GM23338 (cell line): Measurements from ENCODE around the gene NPDC1. TPM values are rescaled to one million over a fixed set of nuclear protein-coding genes. Genes with fewer than 3 reads are reported as not detected.

Source experiments
- ATAC-seq: fragments of 200-7000 bp; cut with Tn5 transposase; 3 replicates; pipeline ENCODE4 v1.9.1; 2020
- DNase-seq: peaks from one replicate; pipeline ENCODE4 v3.0.0-alpha.2; 2015; ENCODE audit warnings: low spot score
- H2AFZ ChIP-seq: fragments of 200-600 bp; sonication (generic); 2 replicates; pipeline ENCODE4 v1.8.0; 2016; ENCODE audit warnings: antibody characterized with exemption, mild to moderate bottlenecking, moderate library complexity
- H3F3A ChIP-seq: fragments of 200-600 bp; sonication (generic); replicated peaks from 2 replicates; pipeline ENCODE4 v1.8.0; 2017; ENCODE audit warnings: antibody characterized with exemption, mixed run types, low read depth
- H3K27ac ChIP-seq: fragments of 200-600 bp; sonication (generic); 2 replicates; pipeline ENCODE4 v1.6.1; 2016; ENCODE audit warnings: low read depth
- H3K27me3 ChIP-seq: fragments of 200-600 bp; sonication (generic); 2 replicates; pipeline ENCODE4 v1.8.0; 2016; ENCODE audit warnings: mild to moderate bottlenecking, mixed run types, moderate library complexity; ENCODE audit not compliant: insufficient read depth
- H3K36me3 ChIP-seq: fragments of 200-600 bp; sonication (generic); 2 replicates; pipeline ENCODE4 v1.8.0; 2016; ENCODE audit warnings: mild to moderate bottlenecking; ENCODE audit not compliant: insufficient read depth
- H3K4me1 ChIP-seq: fragments of 200-600 bp; sonication (generic); 2 replicates; pipeline ENCODE4 v1.8.0; 2016; ENCODE audit warnings: mild to moderate bottlenecking, moderate library complexity; ENCODE audit not compliant: insufficient read depth
- H3K4me2 ChIP-seq: fragments of 200-600 bp; sonication (generic); 2 replicates; pipeline ENCODE4 v1.7.1; 2017; ENCODE audit warnings: mixed run types
- H3K4me3 ChIP-seq: fragments of 200-600 bp; sonication (generic); 2 replicates; pipeline ENCODE4 v1.6.1; 2016; ENCODE audit warnings: mixed run types
- H3K79me2 ChIP-seq: fragments of 200-600 bp; sonication (generic); replicated peaks from 2 replicates; pipeline ENCODE4 v1.8.0; 2017; ENCODE audit warnings: mild to moderate bottlenecking; ENCODE audit not compliant: insufficient read depth
- H3K9me2 ChIP-seq: fragments of 200-600 bp; sonication (generic); 2 replicates; pipeline ENCODE4 v1.8.0; 2017; ENCODE audit not compliant: insufficient read depth
- H4K20me1 ChIP-seq: fragments of 200-600 bp; sonication (generic); replicated peaks from 2 replicates; pipeline ENCODE4 v1.8.0; 2017; ENCODE audit warnings: mild to moderate bottlenecking; ENCODE audit not compliant: insufficient read depth
- H3K27ac Mint-ChIP-seq: 2 replicates; pipeline ENCODE4 v1.8.0; 2020; ENCODE audit warnings: inconsistent platforms, mild to moderate bottlenecking, moderate library complexity, mixed read lengths
- H3K27me3 Mint-ChIP-seq: 3 replicates; pipeline ENCODE4 v1.8.0; 2022; ENCODE audit warnings: low read depth, mild to moderate bottlenecking, moderate library complexity, mixed read lengths, inconsistent platforms; ENCODE audit not compliant: insufficient read depth, poor library complexity
- H3K36me3 Mint-ChIP-seq: 3 replicates; pipeline ENCODE4 v1.8.0; 2021; ENCODE audit warnings: low read depth, mild to moderate bottlenecking, inconsistent platforms, moderate library complexity, mixed read lengths
- H3K4me1 Mint-ChIP-seq: 3 replicates; pipeline ENCODE4 v1.8.0; 2020; ENCODE audit warnings: mild to moderate bottlenecking, inconsistent platforms, mixed read lengths
- H3K4me3 Mint-ChIP-seq: 3 replicates; pipeline ENCODE4 v1.8.0; 2021; ENCODE audit warnings: moderate library complexity, mild to moderate bottlenecking, inconsistent platforms, mixed read lengths
- H3K9me3 Mint-ChIP-seq: 3 replicates; pipeline ENCODE4 v1.8.0; 2020; ENCODE audit warnings: moderate library complexity, mild to moderate bottlenecking, inconsistent platforms, mixed read lengths
- CREB1 ChIP-seq: fragments of 250-450 bp; sonication (Bioruptor Pico); IDR thresholded peaks from 2 replicates; pipeline ENCODE4 v1.5.0; 2020; ENCODE audit warnings: low read depth, mild to moderate bottlenecking, moderate library complexity
- EZH2 ChIP-seq: fragments of 200-600 bp; sonication (generic); IDR thresholded peaks from one replicate; pipeline ENCODE4 v1.8.0; 2017; ENCODE audit warnings: antibody characterized with exemption, mild to moderate bottlenecking, low read depth; ENCODE audit not compliant: unreplicated experiment
- EZH2phosphoT487 ChIP-seq: fragments of 200-600 bp; sonication (generic); IDR thresholded peaks from one replicate; pipeline ENCODE4 v1.8.1; 2018; ENCODE audit warnings: antibody characterized with exemption; ENCODE audit not compliant: unreplicated experiment
- JUNB ChIP-seq: IDR thresholded peaks from one replicate; pipeline ENCODE4 v1.6.1; 2016; ENCODE audit warnings: antibody characterized with exemption; ENCODE audit not compliant: unreplicated experiment
- NANOG ChIP-seq: IDR thresholded peaks from 2 replicates; pipeline ENCODE4 v1.6.1; 2016; ENCODE audit warnings: antibody characterized with exemption, borderline replicate concordance
- POLR2AphosphoS5 ChIP-seq: IDR thresholded peaks from 2 replicates; pipeline ENCODE4 v1.6.1; 2016; ENCODE audit warnings: antibody characterized with exemption, low read depth
- STAT1 ChIP-seq: IDR thresholded peaks from one replicate; pipeline ENCODE4 v1.6.1; 2016; ENCODE audit warnings: antibody characterized with exemption; ENCODE audit not compliant: unreplicated experiment
- ZNF114 ChIP-seq: fragments of 250-450 bp; sonication (Bioruptor Pico); IDR thresholded peaks from 2 replicates; pipeline ENCODE4 v1.5.0; 2020; ENCODE audit warnings: mild to moderate bottlenecking, moderate library complexity
- ZNF331 ChIP-seq: fragments of 250-450 bp; sonication (Bioruptor Pico); IDR thresholded peaks from 2 replicates; pipeline ENCODE4 v1.5.0; 2020; ENCODE audit warnings: low read depth, mild to moderate bottlenecking, moderate library complexity
- polyA plus RNA-seq: library from polyadenylated mRNA; unstranded; fragments of >200 nt; fragmentation: Nextera tagmentation; extraction: Ambion mirVana; gene quantifications from 2 replicates; pipeline ENCODE4 v1.2.1, GENCODE V29; 2016
- total RNA-seq: library from RNA; depleted of rRNA; stranded (reverse); fragments of >200 nt; shearing (Covaris generic); gene quantifications from 2 replicates; pipeline ENCODE4 v1.2.3, GENCODE V29; 2014
- TF ChIP-seq, protein P1 (sequence below): IDR thresholded peaks from 2 replicates; pipeline ENCODE4 v1.6.1; 2016; ENCODE audit warnings: antibody characterized with exemption
- TF ChIP-seq, protein P2 (sequence below): fragments of 250-450 bp; sonication (Bioruptor Pico); IDR thresholded peaks from 2 replicates; pipeline ENCODE4 v1.5.0; 2020; ENCODE audit warnings: mild to moderate bottlenecking, moderate library complexity
- TF ChIP-seq, protein P3 (sequence below), 2 experiments: fragments of 200-600 bp in 1 of 2; sonication (generic) in 1 of 2; conservative IDR thresholded peaks; 2 replicates each; pipeline versions ENCODE4 v1.5.1 to v1.6.1; 2016 to 2017; ENCODE audit warnings: antibody characterized with exemption in 2 of 2, low read depth in 2 of 2, mild to moderate bottlenecking in 2 of 2, moderate library complexity in 1 of 2
- TF ChIP-seq, protein P4 (sequence below): IDR thresholded peaks from one replicate; pipeline ENCODE4 v1.6.1; 2018; ENCODE audit warnings: antibody characterized with exemption; ENCODE audit not compliant: unreplicated experiment

Gene NPDC1
- total and polyA plus RNA-seq, 2 experiments from 2014 or later, result 34.3 to 35.5 TPM

DNA sequence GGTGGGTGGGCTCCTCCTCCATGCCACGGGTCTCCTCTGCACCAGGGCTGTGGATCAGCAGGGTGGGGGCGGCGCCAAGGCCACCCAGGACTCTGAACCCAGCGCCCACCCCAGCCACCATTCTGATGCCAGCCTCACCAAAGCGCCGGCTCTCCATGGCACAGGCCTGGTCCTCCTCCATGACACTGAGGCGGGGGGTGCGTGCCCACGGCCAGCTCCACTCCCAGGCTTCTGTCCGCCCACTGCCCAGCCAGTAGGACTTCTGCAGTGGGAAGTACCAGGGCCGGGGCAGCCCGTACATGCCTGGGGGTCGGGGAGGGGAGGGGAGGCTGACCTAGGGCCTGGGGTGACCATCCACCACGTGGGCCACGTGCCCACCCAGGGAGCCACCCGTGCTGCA is 29.5 kb downstream of the NPDC1 start:
- Histone ChIP-seq H3K4me1 (no peaks in the 10 kb centered on the region), H4K20me1 (no peaks in the 10 kb centered on the region), H3K27me3 (no peaks in the 10 kb centered on the region), H2AFZ (no peak overlapping the region), H3F3A (no peaks in the 10 kb centered on the region), H3K4me3 (no peak overlapping the region), H3K4me2 (no peak overlapping the region), H3K36me3 (no peaks in the 10 kb centered on the region), H3K79me2 (no peaks in the 10 kb centered on the region), H3K9me2 (no peaks in the 10 kb centered on the region), H3K27ac (no peak overlapping the region)
- DNase-seq (no peak), ATAC-seq (no peak)
- Mint-ChIP-seq H3K27ac (no peak overlapping the region), H3K36me3 (peaks cover 2% of the 10 kb centered on the region; the same call in 1 of the 3 replicates), H3K4me3 (no peak overlapping the region), H3K4me1 (no peaks in the 10 kb centered on the region), H3K27me3 (peaks cover 4% of the 10 kb centered on the region), H3K9me3 (no peaks in the 10 kb centered on the region)
- TF ChIP-seq, protein P1, sequence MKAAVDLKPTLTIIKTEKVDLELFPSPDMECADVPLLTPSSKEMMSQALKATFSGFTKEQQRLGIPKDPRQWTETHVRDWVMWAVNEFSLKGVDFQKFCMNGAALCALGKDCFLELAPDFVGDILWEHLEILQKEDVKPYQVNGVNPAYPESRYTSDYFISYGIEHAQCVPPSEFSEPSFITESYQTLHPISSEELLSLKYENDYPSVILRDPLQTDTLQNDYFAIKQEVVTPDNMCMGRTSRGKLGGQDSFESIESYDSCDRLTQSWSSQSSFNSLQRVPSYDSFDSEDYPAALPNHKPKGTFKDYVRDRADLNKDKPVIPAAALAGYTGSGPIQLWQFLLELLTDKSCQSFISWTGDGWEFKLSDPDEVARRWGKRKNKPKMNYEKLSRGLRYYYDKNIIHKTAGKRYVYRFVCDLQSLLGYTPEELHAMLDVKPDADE, result no peak
- no peak for TF ChIP-seq EZH2phosphoT487
- TF ChIP-seq, protein P2, sequence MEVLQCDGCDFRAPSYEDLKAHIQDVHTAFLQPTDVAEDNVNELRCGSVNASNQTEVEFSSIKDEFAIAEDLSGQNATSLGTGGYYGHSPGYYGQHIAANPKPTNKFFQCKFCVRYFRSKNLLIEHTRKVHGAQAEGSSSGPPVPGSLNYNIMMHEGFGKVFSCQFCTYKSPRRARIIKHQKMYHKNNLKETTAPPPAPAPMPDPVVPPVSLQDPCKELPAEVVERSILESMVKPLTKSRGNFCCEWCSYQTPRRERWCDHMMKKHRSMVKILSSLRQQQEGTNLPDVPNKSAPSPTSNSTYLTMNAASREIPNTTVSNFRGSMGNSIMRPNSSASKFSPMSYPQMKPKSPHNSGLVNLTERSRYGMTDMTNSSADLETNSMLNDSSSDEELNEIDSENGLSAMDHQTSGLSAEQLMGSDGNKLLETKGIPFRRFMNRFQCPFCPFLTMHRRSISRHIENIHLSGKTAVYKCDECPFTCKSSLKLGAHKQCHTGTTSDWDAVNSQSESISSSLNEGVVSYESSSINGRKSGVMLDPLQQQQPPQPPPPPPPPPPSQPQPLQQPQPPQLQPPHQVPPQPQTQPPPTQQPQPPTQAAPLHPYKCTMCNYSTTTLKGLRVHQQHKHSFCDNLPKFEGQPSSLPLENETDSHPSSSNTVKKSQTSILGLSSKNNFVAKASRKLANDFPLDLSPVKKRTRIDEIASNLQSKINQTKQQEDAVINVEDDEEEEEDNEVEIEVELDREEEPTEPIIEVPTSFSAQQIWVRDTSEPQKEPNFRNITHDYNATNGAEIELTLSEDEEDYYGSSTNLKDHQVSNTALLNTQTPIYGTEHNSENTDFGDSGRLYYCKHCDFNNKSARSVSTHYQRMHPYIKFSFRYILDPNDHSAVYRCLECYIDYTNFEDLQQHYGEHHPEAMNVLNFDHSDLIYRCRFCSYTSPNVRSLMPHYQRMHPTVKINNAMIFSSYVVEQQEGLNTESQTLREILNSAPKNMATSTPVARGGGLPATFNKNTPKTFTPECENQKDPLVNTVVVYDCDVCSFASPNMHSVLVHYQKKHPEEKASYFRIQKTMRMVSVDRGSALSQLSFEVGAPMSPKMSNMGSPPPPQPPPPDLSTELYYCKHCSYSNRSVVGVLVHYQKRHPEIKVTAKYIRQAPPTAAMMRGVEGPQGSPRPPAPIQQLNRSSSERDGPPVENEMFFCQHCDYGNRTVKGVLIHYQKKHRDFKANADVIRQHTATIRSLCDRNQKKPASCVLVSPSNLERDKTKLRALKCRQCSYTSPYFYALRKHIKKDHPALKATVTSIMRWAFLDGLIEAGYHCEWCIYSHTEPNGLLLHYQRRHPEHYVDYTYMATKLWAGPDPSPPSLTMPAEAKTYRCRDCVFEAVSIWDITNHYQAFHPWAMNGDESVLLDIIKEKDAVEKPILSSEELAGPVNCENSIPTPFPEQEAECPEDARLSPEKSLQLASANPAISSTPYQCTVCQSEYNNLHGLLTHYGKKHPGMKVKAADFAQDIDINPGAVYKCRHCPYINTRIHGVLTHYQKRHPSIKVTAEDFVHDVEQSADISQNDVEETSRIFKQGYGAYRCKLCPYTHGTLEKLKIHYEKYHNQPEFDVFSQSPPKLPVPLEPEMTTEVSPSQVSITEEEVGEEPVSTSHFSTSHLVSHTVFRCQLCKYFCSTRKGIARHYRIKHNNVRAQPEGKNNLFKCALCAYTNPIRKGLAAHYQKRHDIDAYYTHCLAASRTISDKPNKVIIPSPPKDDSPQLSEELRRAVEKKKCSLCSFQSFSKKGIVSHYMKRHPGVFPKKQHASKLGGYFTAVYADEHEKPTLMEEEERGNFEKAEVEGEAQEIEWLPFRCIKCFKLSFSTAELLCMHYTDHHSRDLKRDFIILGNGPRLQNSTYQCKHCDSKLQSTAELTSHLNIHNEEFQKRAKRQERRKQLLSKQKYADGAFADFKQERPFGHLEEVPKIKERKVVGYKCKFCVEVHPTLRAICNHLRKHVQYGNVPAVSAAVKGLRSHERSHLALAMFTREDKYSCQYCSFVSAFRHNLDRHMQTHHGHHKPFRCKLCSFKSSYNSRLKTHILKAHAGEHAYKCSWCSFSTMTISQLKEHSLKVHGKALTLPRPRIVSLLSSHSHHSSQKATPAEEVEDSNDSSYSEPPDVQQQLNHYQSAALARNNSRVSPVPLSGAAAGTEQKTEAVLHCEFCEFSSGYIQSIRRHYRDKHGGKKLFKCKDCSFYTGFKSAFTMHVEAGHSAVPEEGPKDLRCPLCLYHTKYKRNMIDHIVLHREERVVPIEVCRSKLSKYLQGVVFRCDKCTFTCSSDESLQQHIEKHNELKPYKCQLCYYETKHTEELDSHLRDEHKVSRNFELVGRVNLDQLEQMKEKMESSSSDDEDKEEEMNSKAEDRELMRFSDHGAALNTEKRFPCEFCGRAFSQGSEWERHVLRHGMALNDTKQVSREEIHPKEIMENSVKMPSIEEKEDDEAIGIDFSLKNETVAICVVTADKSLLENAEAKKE (CRISPR knock-in tag), result no peak
- TF ChIP-seq, protein P3, sequence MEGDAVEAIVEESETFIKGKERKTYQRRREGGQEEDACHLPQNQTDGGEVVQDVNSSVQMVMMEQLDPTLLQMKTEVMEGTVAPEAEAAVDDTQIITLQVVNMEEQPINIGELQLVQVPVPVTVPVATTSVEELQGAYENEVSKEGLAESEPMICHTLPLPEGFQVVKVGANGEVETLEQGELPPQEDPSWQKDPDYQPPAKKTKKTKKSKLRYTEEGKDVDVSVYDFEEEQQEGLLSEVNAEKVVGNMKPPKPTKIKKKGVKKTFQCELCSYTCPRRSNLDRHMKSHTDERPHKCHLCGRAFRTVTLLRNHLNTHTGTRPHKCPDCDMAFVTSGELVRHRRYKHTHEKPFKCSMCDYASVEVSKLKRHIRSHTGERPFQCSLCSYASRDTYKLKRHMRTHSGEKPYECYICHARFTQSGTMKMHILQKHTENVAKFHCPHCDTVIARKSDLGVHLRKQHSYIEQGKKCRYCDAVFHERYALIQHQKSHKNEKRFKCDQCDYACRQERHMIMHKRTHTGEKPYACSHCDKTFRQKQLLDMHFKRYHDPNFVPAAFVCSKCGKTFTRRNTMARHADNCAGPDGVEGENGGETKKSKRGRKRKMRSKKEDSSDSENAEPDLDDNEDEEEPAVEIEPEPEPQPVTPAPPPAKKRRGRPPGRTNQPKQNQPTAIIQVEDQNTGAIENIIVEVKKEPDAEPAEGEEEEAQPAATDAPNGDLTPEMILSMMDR (conservative IDR thresholded peaks at IDR 0.05; ENCODE audit: low read depth in 2 of 2), result no peak
- no peak for TF ChIP-seq CREB1 (CRISPR knock-in tag)
- TF ChIP-seq NANOG, result no peak
- TF ChIP-seq ZNF331, result no peak
- TF ChIP-seq, protein P4, sequence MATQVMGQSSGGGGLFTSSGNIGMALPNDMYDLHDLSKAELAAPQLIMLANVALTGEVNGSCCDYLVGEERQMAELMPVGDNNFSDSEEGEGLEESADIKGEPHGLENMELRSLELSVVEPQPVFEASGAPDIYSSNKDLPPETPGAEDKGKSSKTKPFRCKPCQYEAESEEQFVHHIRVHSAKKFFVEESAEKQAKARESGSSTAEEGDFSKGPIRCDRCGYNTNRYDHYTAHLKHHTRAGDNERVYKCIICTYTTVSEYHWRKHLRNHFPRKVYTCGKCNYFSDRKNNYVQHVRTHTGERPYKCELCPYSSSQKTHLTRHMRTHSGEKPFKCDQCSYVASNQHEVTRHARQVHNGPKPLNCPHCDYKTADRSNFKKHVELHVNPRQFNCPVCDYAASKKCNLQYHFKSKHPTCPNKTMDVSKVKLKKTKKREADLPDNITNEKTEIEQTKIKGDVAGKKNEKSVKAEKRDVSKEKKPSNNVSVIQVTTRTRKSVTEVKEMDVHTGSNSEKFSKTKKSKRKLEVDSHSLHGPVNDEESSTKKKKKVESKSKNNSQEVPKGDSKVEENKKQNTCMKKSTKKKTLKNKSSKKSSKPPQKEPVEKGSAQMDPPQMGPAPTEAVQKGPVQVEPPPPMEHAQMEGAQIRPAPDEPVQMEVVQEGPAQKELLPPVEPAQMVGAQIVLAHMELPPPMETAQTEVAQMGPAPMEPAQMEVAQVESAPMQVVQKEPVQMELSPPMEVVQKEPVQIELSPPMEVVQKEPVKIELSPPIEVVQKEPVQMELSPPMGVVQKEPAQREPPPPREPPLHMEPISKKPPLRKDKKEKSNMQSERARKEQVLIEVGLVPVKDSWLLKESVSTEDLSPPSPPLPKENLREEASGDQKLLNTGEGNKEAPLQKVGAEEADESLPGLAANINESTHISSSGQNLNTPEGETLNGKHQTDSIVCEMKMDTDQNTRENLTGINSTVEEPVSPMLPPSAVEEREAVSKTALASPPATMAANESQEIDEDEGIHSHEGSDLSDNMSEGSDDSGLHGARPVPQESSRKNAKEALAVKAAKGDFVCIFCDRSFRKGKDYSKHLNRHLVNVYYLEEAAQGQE, result no peak
- TF ChIP-seq ZNF114 (CRISPR knock-in tag), result no peak
- TF ChIP-seq JUNB, result no peak
- TF ChIP-seq POLR2AphosphoS5, result no peak
- TF ChIP-seq EZH2, result no peak
- TF ChIP-seq STAT1, result no peak
